Panc1 (cell line): Measurements from ENCODE around the gene MAK.

ENCODE experiments used
- POLR2AphosphoS5 ChIP-seq: IDR thresholded peaks from 2 replicates; pipeline ENCODE4 v1.6.1; 2012; ENCODE audit warnings: mild to moderate bottlenecking, low read depth, low read length, moderate library complexity
- SIN3A ChIP-seq: IDR thresholded peaks from 2 replicates; pipeline ENCODE4 v1.6.1; 2012; ENCODE audit warnings: low read depth, mild to moderate bottlenecking, low read length, moderate library complexity, borderline replicate concordance; ENCODE audit not compliant: insufficient read depth
- TCF7L2 ChIP-seq: IDR thresholded peaks from 2 replicates; pipeline ENCODE4 v1.6.1; 2011; ENCODE audit warnings: mild to moderate bottlenecking, low read depth, low read length, inconsistent platforms
- TF ChIP-seq, protein P1 (sequence below): fragments of 450-650 bp; IDR thresholded peaks from 2 replicates; pipeline ENCODE4 v1.5.1; 2017; ENCODE audit warnings: mild to moderate bottlenecking
- TF ChIP-seq, protein P2 (sequence below), 2 experiments: IDR thresholded peaks; 2 replicates each; pipeline ENCODE4 v1.6.1; 2011 to 2012; ENCODE audit warnings: low read depth in 2 of 2, control low read depth in 1 of 2, low read length in 1 of 2, mild to moderate bottlenecking in 1 of 2, moderate library complexity in 1 of 2; ENCODE audit not compliant: insufficient read depth in 1 of 2

DNA sequence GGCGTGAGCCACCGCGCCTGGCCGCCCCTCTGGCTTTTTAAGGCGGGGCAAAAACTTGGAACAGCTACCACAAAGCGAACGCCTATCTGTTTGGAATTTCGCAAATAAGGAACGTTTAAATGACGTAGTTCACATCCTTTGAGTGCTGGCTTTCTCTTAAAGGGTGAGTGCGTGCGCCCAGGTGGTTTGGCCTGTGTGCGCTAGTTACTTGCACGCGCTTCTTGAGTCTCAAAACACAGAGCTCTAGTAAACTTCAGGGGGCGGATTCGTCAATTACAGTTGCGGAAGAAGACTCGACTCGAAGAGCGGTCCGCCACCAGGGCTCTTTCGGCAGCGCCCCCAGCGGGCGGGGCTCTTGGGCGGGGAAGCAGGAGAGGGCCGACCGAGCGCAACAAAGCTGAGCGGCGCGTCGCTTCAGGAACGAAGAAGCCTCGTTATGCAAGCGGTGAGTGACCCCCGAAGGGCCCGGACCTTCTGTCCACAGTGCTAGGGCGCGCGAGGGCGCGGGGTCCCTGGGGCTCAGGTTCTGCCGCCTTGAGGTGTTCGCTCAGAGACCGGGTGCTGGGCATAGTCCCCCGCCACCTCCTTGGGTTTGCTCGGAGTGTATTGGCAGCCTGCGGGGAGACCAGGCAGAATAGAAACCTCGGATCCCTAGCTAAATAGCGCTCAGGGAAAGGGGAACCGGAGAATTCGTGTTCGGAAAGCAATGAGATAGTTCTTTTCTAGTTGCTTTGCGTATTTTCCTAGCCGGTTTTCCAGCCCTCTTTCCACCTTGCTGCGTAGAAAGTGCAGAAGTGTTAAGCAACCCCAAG lies 48.6 kb upstream of the MAK start, which contains the start of gene SYCP2L:
- TF ChIP-seq, protein P1, sequence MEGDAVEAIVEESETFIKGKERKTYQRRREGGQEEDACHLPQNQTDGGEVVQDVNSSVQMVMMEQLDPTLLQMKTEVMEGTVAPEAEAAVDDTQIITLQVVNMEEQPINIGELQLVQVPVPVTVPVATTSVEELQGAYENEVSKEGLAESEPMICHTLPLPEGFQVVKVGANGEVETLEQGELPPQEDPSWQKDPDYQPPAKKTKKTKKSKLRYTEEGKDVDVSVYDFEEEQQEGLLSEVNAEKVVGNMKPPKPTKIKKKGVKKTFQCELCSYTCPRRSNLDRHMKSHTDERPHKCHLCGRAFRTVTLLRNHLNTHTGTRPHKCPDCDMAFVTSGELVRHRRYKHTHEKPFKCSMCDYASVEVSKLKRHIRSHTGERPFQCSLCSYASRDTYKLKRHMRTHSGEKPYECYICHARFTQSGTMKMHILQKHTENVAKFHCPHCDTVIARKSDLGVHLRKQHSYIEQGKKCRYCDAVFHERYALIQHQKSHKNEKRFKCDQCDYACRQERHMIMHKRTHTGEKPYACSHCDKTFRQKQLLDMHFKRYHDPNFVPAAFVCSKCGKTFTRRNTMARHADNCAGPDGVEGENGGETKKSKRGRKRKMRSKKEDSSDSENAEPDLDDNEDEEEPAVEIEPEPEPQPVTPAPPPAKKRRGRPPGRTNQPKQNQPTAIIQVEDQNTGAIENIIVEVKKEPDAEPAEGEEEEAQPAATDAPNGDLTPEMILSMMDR = peak; percentile 83
- TF ChIP-seq POLR2AphosphoS5 (peak; percentile 50; the same call in 1 of the 2 replicates), SIN3A (0 out of 2 replicates have a peak, but pooled peaks have one; percentile 8), TCF7L2 (no peak)
- TF ChIP-seq, protein P2, sequence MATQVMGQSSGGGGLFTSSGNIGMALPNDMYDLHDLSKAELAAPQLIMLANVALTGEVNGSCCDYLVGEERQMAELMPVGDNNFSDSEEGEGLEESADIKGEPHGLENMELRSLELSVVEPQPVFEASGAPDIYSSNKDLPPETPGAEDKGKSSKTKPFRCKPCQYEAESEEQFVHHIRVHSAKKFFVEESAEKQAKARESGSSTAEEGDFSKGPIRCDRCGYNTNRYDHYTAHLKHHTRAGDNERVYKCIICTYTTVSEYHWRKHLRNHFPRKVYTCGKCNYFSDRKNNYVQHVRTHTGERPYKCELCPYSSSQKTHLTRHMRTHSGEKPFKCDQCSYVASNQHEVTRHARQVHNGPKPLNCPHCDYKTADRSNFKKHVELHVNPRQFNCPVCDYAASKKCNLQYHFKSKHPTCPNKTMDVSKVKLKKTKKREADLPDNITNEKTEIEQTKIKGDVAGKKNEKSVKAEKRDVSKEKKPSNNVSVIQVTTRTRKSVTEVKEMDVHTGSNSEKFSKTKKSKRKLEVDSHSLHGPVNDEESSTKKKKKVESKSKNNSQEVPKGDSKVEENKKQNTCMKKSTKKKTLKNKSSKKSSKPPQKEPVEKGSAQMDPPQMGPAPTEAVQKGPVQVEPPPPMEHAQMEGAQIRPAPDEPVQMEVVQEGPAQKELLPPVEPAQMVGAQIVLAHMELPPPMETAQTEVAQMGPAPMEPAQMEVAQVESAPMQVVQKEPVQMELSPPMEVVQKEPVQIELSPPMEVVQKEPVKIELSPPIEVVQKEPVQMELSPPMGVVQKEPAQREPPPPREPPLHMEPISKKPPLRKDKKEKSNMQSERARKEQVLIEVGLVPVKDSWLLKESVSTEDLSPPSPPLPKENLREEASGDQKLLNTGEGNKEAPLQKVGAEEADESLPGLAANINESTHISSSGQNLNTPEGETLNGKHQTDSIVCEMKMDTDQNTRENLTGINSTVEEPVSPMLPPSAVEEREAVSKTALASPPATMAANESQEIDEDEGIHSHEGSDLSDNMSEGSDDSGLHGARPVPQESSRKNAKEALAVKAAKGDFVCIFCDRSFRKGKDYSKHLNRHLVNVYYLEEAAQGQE (IDR thresholded peaks at IDR 0.05; ENCODE audit: insufficient read depth in 1 of 2, low read depth in 2 of 2, low read length in 1 of 2) = no peak
